ENCODE measurements around the gene PDZD8. TPM values are rescaled to one million over a fixed set of nuclear protein-coding genes. Genes with fewer than 3 reads are reported as not detected.

Gene PDZD8
- total RNA-seq, 1 donor from 2014 or later: 20.1 TPM

DNA sequence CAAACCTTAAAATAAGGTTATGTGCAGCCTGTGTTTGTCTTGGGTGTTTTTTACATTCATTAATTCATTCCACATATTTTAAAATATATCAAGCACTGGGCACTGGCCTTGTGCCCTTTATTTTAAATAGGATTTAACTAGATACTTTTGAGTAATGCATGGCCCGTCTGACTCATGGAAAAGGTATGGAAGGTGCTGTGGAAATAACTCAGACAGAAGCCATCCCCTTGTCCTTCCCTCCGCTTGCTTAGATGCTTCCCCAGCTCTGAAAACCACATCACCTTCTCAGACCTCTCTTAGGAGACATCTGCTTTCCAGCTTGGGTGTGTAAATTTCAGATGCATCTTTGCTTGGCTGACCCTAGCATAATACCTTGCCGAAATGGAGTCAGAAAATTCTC, 103.8 kb downstream of the PDZD8 start:
- Mint-ChIP-seq H3K9me3 (no peaks in the 10 kb centered on the region), H3K4me3 (no peak overlapping the region), H3K4me1 (no peaks in the 10 kb centered on the region), H3K27ac (no peak overlapping the region), H3K27me3 (ENCODE audit: insufficient read depth, low read depth) (no peaks in the 10 kb centered on the region), H3K36me3 (peaks cover 2% of the 10 kb centered on the region)
- no peak for TF ChIP-seq EZH2phosphoT487 (IDR thresholded peaks at IDR 0.05)
- no peaks in the 10 kb centered on the region for H3K9me3 ChIP-seq (ENCODE audit: low read depth)
- H3K79me2 ChIP-seq (ENCODE audit: low read depth): no peaks in the 10 kb centered on the region
- H3K27me3 ChIP-seq: no peaks in the 10 kb centered on the region
- no peaks in the 10 kb centered on the region for H3F3A ChIP-seq (ENCODE audit: low read depth)
- no peak overlapping the region for H3K4me2 ChIP-seq
- H3K27ac ChIP-seq: no peak overlapping the region
- DNase-seq (ENCODE audit: low spot score): no peak
- H3K4me1 ChIP-seq: no peaks in the 10 kb centered on the region
- H3K36me3 ChIP-seq: no peaks in the 10 kb centered on the region
- no peaks in the 10 kb centered on the region for H4K20me1 ChIP-seq (ENCODE audit: low read depth)
- no peak overlapping the region for H2AFZ ChIP-seq (replicated peaks)
- H3K9ac ChIP-seq: no peak overlapping the region
- no peak overlapping the region for H3K4me3 ChIP-seq

- H3K27me3 Mint-ChIP-seq (ENCODE audit: insufficient read depth, low read depth): no peaks in the 10 kb centered on the region
- H2AFZ ChIP-seq (replicated peaks): no peak overlapping the region
- H3K36me3 Mint-ChIP-seq: no peaks in the 10 kb centered on the region
- no peaks in the 10 kb centered on the region for H3K9me3 ChIP-seq (ENCODE audit: low read depth)
- TF ChIP-seq EZH2 (IDR thresholded peaks at IDR 0.05) (no peak), EZH2phosphoT487 (IDR thresholded peaks at IDR 0.05) (no peak)
- TF ChIP-seq, protein P1, sequence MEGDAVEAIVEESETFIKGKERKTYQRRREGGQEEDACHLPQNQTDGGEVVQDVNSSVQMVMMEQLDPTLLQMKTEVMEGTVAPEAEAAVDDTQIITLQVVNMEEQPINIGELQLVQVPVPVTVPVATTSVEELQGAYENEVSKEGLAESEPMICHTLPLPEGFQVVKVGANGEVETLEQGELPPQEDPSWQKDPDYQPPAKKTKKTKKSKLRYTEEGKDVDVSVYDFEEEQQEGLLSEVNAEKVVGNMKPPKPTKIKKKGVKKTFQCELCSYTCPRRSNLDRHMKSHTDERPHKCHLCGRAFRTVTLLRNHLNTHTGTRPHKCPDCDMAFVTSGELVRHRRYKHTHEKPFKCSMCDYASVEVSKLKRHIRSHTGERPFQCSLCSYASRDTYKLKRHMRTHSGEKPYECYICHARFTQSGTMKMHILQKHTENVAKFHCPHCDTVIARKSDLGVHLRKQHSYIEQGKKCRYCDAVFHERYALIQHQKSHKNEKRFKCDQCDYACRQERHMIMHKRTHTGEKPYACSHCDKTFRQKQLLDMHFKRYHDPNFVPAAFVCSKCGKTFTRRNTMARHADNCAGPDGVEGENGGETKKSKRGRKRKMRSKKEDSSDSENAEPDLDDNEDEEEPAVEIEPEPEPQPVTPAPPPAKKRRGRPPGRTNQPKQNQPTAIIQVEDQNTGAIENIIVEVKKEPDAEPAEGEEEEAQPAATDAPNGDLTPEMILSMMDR (IDR thresholded peaks at IDR 0.05): no peak
- H3K79me2 ChIP-seq (ENCODE audit: low read depth): no peaks in the 10 kb centered on the region
- H3K27ac ChIP-seq: no peak overlapping the region
- H3K27ac Mint-ChIP-seq: peak overlapping the region; percentile 2
- no peak overlapping the region for H3K4me3 ChIP-seq
- H3K4me1 ChIP-seq: no peaks in the 10 kb centered on the region
- H3K4me2 ChIP-seq: no peak overlapping the region
- H3K9me3 Mint-ChIP-seq: no peaks in the 10 kb centered on the region
- no peaks in the 10 kb centered on the region for H3F3A ChIP-seq (ENCODE audit: low read depth)
- H3K4me1 Mint-ChIP-seq: no peaks in the 10 kb centered on the region
- no peaks in the 10 kb centered on the region for H3K27me3 ChIP-seq
- H3K4me3 Mint-ChIP-seq: no peak overlapping the region
- DNase-seq (ENCODE audit: low spot score): no peak
- no peaks in the 10 kb centered on the region for H3K36me3 ChIP-seq
- no peaks in the 10 kb centered on the region for H4K20me1 ChIP-seq (ENCODE audit: low read depth)
- H3K9ac ChIP-seq: no peak overlapping the region
Observed at GRCh38 chr10:117268907-117269306, 106.3 kb downstream of the PDZD8 start.

DNA sequence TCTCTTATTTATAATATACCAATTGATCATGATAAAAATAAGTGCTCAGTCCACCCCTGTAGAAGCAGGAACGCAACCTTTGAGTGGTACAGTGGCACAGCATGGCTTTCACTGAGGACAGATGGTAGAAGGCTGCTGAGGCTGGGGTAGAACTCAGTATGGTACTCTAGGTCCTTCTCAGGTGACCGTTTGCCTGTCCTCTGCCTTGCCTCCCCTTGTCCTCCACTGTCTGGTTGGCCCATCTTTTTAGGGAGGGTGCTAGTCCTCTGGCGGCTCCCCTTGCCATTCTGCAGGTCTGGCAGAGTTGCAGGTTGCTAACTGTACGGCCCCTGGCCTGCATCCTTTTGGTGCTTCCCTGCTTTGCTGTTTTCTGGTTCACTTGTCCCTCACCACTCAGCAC, 107.0 kb downstream of the PDZD8 start:
- no peaks in the 10 kb centered on the region for H3K4me1 ChIP-seq
- no peak overlapping the region for H3K27ac Mint-ChIP-seq
- H3K4me3 ChIP-seq: no peak overlapping the region
- TF ChIP-seq, protein P1 (IDR thresholded peaks at IDR 0.05): no peak
- TF ChIP-seq EZH2 (IDR thresholded peaks at IDR 0.05) (no peak), EZH2phosphoT487 (IDR thresholded peaks at IDR 0.05) (no peak)
- no peak overlapping the region for H3K27ac ChIP-seq
- H3K79me2 ChIP-seq (ENCODE audit: low read depth): no peaks in the 10 kb centered on the region
- H3K27me3 ChIP-seq: no peaks in the 10 kb centered on the region
- H3K36me3 ChIP-seq: no peaks in the 10 kb centered on the region
- no peaks in the 10 kb centered on the region for H3K9me3 Mint-ChIP-seq
- H3K9me3 ChIP-seq (ENCODE audit: low read depth): no peaks in the 10 kb centered on the region
- H3K36me3 Mint-ChIP-seq: no peaks in the 10 kb centered on the region
- H2AFZ ChIP-seq (replicated peaks): no peak overlapping the region
- no peak overlapping the region for H3K4me3 Mint-ChIP-seq
- H3K9ac ChIP-seq: no peak overlapping the region
- H3K27me3 Mint-ChIP-seq (ENCODE audit: insufficient read depth, low read depth): no peaks in the 10 kb centered on the region
- no peaks in the 10 kb centered on the region for H3K4me1 Mint-ChIP-seq
- DNase-seq (ENCODE audit: low spot score): no peak
- no peaks in the 10 kb centered on the region for H4K20me1 ChIP-seq (ENCODE audit: low read depth)
- no peaks in the 10 kb centered on the region for H3F3A ChIP-seq (ENCODE audit: low read depth)
- no peak overlapping the region for H3K4me2 ChIP-seq

- Mint-ChIP-seq H3K27ac (no peak overlapping the region), H3K9me3 (no peaks in the 10 kb centered on the region), H3K4me3 (no peak overlapping the region), H3K4me1 (no peaks in the 10 kb centered on the region), H3K36me3 (no peaks in the 10 kb centered on the region), H3K27me3 (ENCODE audit: insufficient read depth, low read depth) (peaks cover 2% of the 10 kb centered on the region)
- no peaks in the 10 kb centered on the region for H3K27me3 ChIP-seq
- H4K20me1 ChIP-seq (ENCODE audit: low read depth): no peaks in the 10 kb centered on the region
- H3K27ac ChIP-seq: no peak overlapping the region
- H3K4me1 ChIP-seq: no peaks in the 10 kb centered on the region
- H2AFZ ChIP-seq (replicated peaks): no peak overlapping the region
- H3F3A ChIP-seq (ENCODE audit: low read depth): no peaks in the 10 kb centered on the region
- H3K4me3 ChIP-seq: no peak overlapping the region
- H3K36me3 ChIP-seq: no peaks in the 10 kb centered on the region
- H3K79me2 ChIP-seq (ENCODE audit: low read depth): no peaks in the 10 kb centered on the region
- no peak overlapping the region for H3K9ac ChIP-seq
- no peak for DNase-seq (ENCODE audit: low spot score)
- no peaks in the 10 kb centered on the region for H3K9me3 ChIP-seq (ENCODE audit: low read depth)
- no peak overlapping the region for H3K4me2 ChIP-seq
- TF ChIP-seq, protein P1 (IDR thresholded peaks at IDR 0.05): no peak
- TF ChIP-seq EZH2 (IDR thresholded peaks at IDR 0.05) (no peak), EZH2phosphoT487 (IDR thresholded peaks at IDR 0.05) (no peak)
Observed at GRCh38 chr10:117266812-117267211, 108.4 kb downstream of the PDZD8 start.
